Osteocyte (in vitro differentiated cells): Measurements from ENCODE around the gene KCTD12. TPM values are rescaled to one million over a fixed set of nuclear protein-coding genes. Genes with fewer than 3 reads are reported as not detected.

Experiments used
- DNase-seq: peaks from one replicate; pipeline ENCODE4 v3.0.0; 2021; ENCODE audit warnings: mixed read lengths; ENCODE audit not compliant: unreplicated experiment; ENCODE audit errors: extremely low spot score
- H3K27ac Mint-ChIP-seq: one replicate; pipeline ENCODE4 v1.8.0; 2021; ENCODE audit warnings: mild to moderate bottlenecking, mixed read lengths; ENCODE audit not compliant: unreplicated experiment
- H3K27me3 Mint-ChIP-seq: one replicate; pipeline ENCODE4 v1.8.0; 2021; ENCODE audit warnings: mixed read lengths; ENCODE audit not compliant: unreplicated experiment
- H3K36me3 Mint-ChIP-seq: one replicate; pipeline ENCODE4 v1.8.0; 2021; ENCODE audit warnings: mixed read lengths; ENCODE audit not compliant: unreplicated experiment
- H3K4me1 Mint-ChIP-seq: one replicate; pipeline ENCODE4 v1.8.0; 2021; ENCODE audit warnings: mixed read lengths; ENCODE audit not compliant: unreplicated experiment
- H3K4me3 Mint-ChIP-seq: one replicate; pipeline ENCODE4 v1.8.0; 2021; ENCODE audit warnings: mild to moderate bottlenecking, moderate library complexity, mixed read lengths; ENCODE audit not compliant: unreplicated experiment
- H3K9me3 Mint-ChIP-seq: one replicate; pipeline ENCODE4 v1.8.0; 2021; ENCODE audit warnings: mixed read lengths; ENCODE audit not compliant: unreplicated experiment
- CTCF ChIP-seq: fragments of 200-600 bp; sonication (generic); IDR thresholded peaks from 2 replicates; pipeline ENCODE4 v1.5.0; 2021; ENCODE audit warnings: antibody characterized with exemption, mild to moderate bottlenecking, moderate library complexity
- total RNA-seq: library from RNA; stranded (reverse); gene quantifications from 2 replicates; pipeline ENCODE4 v1.2.1, GENCODE V29; 2021

KCTD12 gene
- total RNA-seq, 1 donor from 2014 or later = 36.3 TPM

- H3K4me3 Mint-ChIP-seq = peak overlapping the region; percentile 75
- H3K27me3 Mint-ChIP-seq = peaks cover 50% of the 10 kb centered on the region
- H3K36me3 Mint-ChIP-seq = peaks cover 3% of the 10 kb centered on the region
- H3K9me3 Mint-ChIP-seq = no peaks in the 10 kb centered on the region
- no peak overlapping the region for H3K27ac Mint-ChIP-seq
- H3K4me1 Mint-ChIP-seq = peaks cover 20% of the 10 kb centered on the region
- TF ChIP-seq CTCF = no peak
- no peak for DNase-seq
Observed at GRCh38 chr13:76884186-76884906, 1.9 kb downstream of the KCTD12 start.

- H3K4me1 Mint-ChIP-seq = peaks cover 20% of the 10 kb centered on the region
- peak overlapping the region; percentile 14 for H3K4me3 Mint-ChIP-seq
- no peak for DNase-seq
- no peak for TF ChIP-seq CTCF
- H3K36me3 Mint-ChIP-seq = peaks cover 3% of the 10 kb centered on the region
- no peaks in the 10 kb centered on the region for H3K9me3 Mint-ChIP-seq
- H3K27ac Mint-ChIP-seq = no peak overlapping the region
- peaks cover 46% of the 10 kb centered on the region for H3K27me3 Mint-ChIP-seq
Observed at GRCh38 chr13:76883236-76883635, 3.0 kb downstream of the KCTD12 start.

GRCh38 chr13:76882431-76882830 is 3.8 kb downstream of the KCTD12 start:
- no peak for DNase-seq

GRCh38 chr13:76879883-76880270 is 6.3 kb downstream of the KCTD12 start:
- Mint-ChIP-seq H3K27me3 (peaks cover 42% of the 10 kb centered on the region), H3K4me1 (peaks cover 12% of the 10 kb centered on the region), H3K9me3 (no peaks in the 10 kb centered on the region), H3K27ac (no peak overlapping the region), H3K36me3 (peaks cover 3% of the 10 kb centered on the region), H3K4me3 (no peak overlapping the region)
- TF ChIP-seq CTCF = no peak
- no peak for DNase-seq

More at GRCh38 chr13:76882431-76882830, 3.8 kb downstream of the KCTD12 start:
- Mint-ChIP-seq H3K9me3 (no peaks in the 10 kb centered on the region), H3K27ac (no peak overlapping the region), H3K4me1 (peaks cover 19% of the 10 kb centered on the region), H3K36me3 (peaks cover 3% of the 10 kb centered on the region), H3K4me3 (no peak overlapping the region), H3K27me3 (peaks cover 42% of the 10 kb centered on the region)
- no peak for TF ChIP-seq CTCF

- no peak overlapping the region for H3K27ac Mint-ChIP-seq
- DNase-seq = no peak
- H3K4me3 Mint-ChIP-seq = no peak overlapping the region
Observed at GRCh38 chr13:76879203-76879882, 6.9 kb downstream of the KCTD12 start.

More at GRCh38 chr13:76879203-76879882, 6.9 kb downstream of the KCTD12 start:
- H3K27me3 Mint-ChIP-seq = peaks cover 42% of the 10 kb centered on the region
- peaks cover 3% of the 10 kb centered on the region for H3K36me3 Mint-ChIP-seq
- no peaks in the 10 kb centered on the region for H3K9me3 Mint-ChIP-seq
- TF ChIP-seq CTCF = no peak
- peaks cover 8% of the 10 kb centered on the region for H3K4me1 Mint-ChIP-seq
